Ishikawa (cell line): Measurements from ENCODE around the gene BEND3.

ENCODE experiments used
- CEBPB ChIP-seq: IDR thresholded peaks from 2 replicates; pipeline ENCODE4 v1.6.1; 2012
- CREB1 ChIP-seq: IDR thresholded peaks from 2 replicates; pipeline ENCODE4 v1.6.1; 2012; ENCODE audit warnings: low read depth
- TCF12 ChIP-seq: IDR thresholded peaks from 2 replicates; pipeline ENCODE4 v1.6.1; 2012; ENCODE audit warnings: low read depth
- TEAD4 ChIP-seq: IDR thresholded peaks from 2 replicates; pipeline ENCODE4 v1.6.1; 2012

GRCh38 chr6:107062691-107063090, 52.6 kb downstream of the BEND3 start:
- TF ChIP-seq TEAD4: no peak
- TF ChIP-seq TCF12: no peak
- no peak for TF ChIP-seq CREB1
- no peak for TF ChIP-seq CEBPB
